MCF 10A (cell line): ENCODE data around the gene THEM4. TPM values are rescaled to one million over a fixed set of nuclear protein-coding genes. Genes with fewer than 3 reads are reported as not detected.

Source experiments
- BruUV-seq: library from RNA; stranded (reverse); fragments of 400-500 nt; replicated peaks from 2 replicates; lab custom pipeline; 2021; lab: Mats Ljungman, UMichigan
- CTCF ChIA-PET: fragments of 300-600 bp; sonication (Branson Sonifier 250); formaldehyde crosslinking; extraction: SDS; loops from one replicate; lab custom pipeline; 2021; ENCODE audit warnings: antibody characterized with exemption, inconsistent platforms; lab: Yijun Ruan, JAX
- POLR2A ChIA-PET: fragments of 300-600, 350-650 bp; sonication (Branson Sonifier 250); formaldehyde crosslinking; extraction: SDS; loops from one replicate; lab custom pipeline; 2020; ENCODE audit warnings: antibody characterized with exemption, inconsistent platforms; lab: Yijun Ruan, JAX
- DNase-seq: peaks from one replicate; pipeline ENCODE4 v3.0.0-alpha.2; 2018; ENCODE audit not compliant: unreplicated experiment
- H3K27ac Mint-ChIP-seq: one replicate; pipeline ENCODE4 v1.8.0; 2022; ENCODE audit warnings: mild to moderate bottlenecking, low read depth, mixed read lengths; ENCODE audit not compliant: unreplicated experiment
- H3K27me3 Mint-ChIP-seq: one replicate; pipeline ENCODE4 v1.8.0; 2022; ENCODE audit warnings: mixed read lengths; ENCODE audit not compliant: insufficient read depth, unreplicated experiment
- H3K36me3 Mint-ChIP-seq: one replicate; pipeline ENCODE4 v1.8.0; 2022; ENCODE audit warnings: mild to moderate bottlenecking, moderate library complexity, mixed read lengths; ENCODE audit not compliant: insufficient read depth, unreplicated experiment
- H3K4me1 Mint-ChIP-seq: one replicate; pipeline ENCODE4 v1.8.0; 2022; ENCODE audit warnings: mixed read lengths; ENCODE audit not compliant: insufficient read depth, unreplicated experiment
- H3K4me3 Mint-ChIP-seq: one replicate; pipeline ENCODE4 v1.8.0; 2022; ENCODE audit warnings: mild to moderate bottlenecking, moderate library complexity, mixed read lengths; ENCODE audit not compliant: unreplicated experiment
- H3K9me3 Mint-ChIP-seq: one replicate; pipeline ENCODE4 v1.8.0; 2022; ENCODE audit warnings: mixed read lengths; ENCODE audit not compliant: unreplicated experiment
- CTCF ChIP-seq: fragments of 200-600 bp; IDR thresholded peaks from one replicate; pipeline ENCODE4 v1.8.0; 2022; ENCODE audit warnings: antibody characterized with exemption, mild to moderate bottlenecking; ENCODE audit not compliant: unreplicated experiment
- intact Hi-C: fragments of 100-400 bp; cut with micrococcal nuclease; formaldehyde crosslinking; loops from 2 replicates; pipeline ENCODE4 v1.14.1; 2022
- total RNA-seq: library from RNA; stranded (reverse); gene quantifications from 2 replicates; pipeline ENCODE4 v1.2.3, GENCODE V29; 2022

Gene THEM4
- total RNA-seq, 1 experiment from 2014 or later, result 29.1 TPM

- peaks cover 22% of the 10 kb centered on the region for H3K4me1 Mint-ChIP-seq
- H3K27me3 Mint-ChIP-seq, result peaks cover 16% of the 10 kb centered on the region
- no peak overlapping the region for H3K4me3 Mint-ChIP-seq
- CTCF ChIA-PET, result interaction anchor here (0.6 to 0.7 kb wide), 2 partner anchors 12 to 694 kb away, joined by 3 read pairs; no protein-coding TSS in a partner anchor
- TF ChIP-seq CTCF, result no peak
- no peaks in the 10 kb centered on the region for H3K36me3 Mint-ChIP-seq
- POLR2A ChIA-PET, result interaction anchor here (1.3 to 1.4 kb wide), 2 partner anchors 11 to 23 kb away, joined by 3 to 4 read pairs; no protein-coding TSS in a partner anchor
- H3K9me3 Mint-ChIP-seq, result no peaks in the 10 kb centered on the region
- no peak for DNase-seq
- intact Hi-C loops, result no loop called here
- no TSS peak for BruUV-seq
- H3K27ac Mint-ChIP-seq, result no peak overlapping the region
Observed at GRCh38 chr1:151854658-151855057, 54.7 kb downstream of the THEM4 start.

DNA sequence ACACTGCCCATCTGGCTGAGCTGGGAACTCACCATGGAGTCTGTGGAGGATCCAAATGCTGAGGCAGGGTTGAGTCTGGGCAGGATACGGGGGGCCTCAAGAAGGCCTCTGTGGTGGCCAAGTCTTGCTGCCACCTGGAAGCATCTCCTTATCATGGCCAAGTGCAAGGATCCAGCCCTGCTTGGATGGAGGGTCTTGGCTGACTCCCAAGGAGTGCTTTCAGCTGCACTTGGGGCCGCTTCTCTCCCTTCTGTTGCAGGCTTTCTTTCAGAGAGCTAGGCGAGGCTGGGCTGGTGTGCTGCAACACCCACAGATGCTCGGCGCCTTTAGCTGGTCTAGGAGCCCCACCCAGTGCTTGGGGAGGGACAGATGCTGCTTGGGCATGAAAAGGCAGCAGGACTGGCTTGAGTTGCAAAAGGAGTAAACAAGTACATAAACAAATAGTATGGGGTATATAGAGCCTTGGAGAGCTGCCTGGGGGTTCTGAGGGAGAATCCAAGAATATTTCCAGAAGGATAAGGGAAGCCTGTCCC lies 55.8 kb downstream of the THEM4 start, which contains the start of gene THEM5:
TSS of gene THEM5 (minus strand) at position 302 of the 533 bp plus-strand sequence. CDS start at position 155, 147 bp downstream.
- no peak for DNase-seq
- intact Hi-C loops, result no loop called here
- H3K27me3 Mint-ChIP-seq, result peaks cover 16% of the 10 kb centered on the region
- CTCF ChIA-PET, result interaction anchor here (0.7 to 1.5 kb wide), 8 partner anchors 9 to 512 kb away, joined by 3 to 9 read pairs (median 3); no protein-coding TSS in a partner anchor
- no peak within 1 kb of the TSS for H3K4me3 Mint-ChIP-seq
- no peak within 1 kb of the TSS for H3K27ac Mint-ChIP-seq
- no peaks in the 10 kb centered on the region for H3K9me3 Mint-ChIP-seq
- H3K36me3 Mint-ChIP-seq, result no peaks in the 10 kb centered on the region
- no peak for TF ChIP-seq CTCF
- H3K4me1 Mint-ChIP-seq, result peaks cover 18% of the 10 kb centered on the region
- BruUV-seq, result no TSS peak
- POLR2A ChIA-PET, result interaction anchor here (0.7 to 1.4 kb wide), 8 partner anchors 13 to 56 kb away, joined by 3 to 9 read pairs (median 4); partner anchors contain the start of genes C2CD4D and THEM4

DNA sequence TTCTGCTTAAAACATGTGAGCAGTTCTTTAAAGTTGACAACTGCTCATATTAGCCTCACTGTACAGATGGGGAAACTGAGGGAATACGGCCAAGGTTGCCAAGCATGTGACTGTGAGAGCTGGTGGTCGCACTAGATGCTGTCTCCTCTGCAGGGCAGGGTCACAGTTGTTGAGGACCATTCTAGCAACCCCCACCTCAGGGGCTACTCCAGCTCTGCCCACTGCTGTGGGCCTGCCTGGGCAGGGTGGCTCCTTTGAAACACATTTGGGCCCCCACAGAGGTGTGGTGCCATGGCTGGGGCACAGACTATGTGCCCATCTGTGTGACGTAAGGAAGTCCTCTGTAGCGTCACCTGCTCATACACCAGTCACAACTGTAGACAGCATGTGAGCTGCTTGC lies 56.6 kb downstream of the THEM4 start:
- no peak overlapping the region for H3K27ac Mint-ChIP-seq
- no peaks in the 10 kb centered on the region for H3K9me3 Mint-ChIP-seq
- no peaks in the 10 kb centered on the region for H3K36me3 Mint-ChIP-seq
- CTCF ChIA-PET, result interaction anchor here (0.5 to 1.5 kb wide), 4 partner anchors 17 to 739 kb away, joined by 3 to 9 read pairs (median 3); no protein-coding TSS in a partner anchor
- peaks cover 11% of the 10 kb centered on the region for H3K4me1 Mint-ChIP-seq
- H3K4me3 Mint-ChIP-seq, result no peak overlapping the region
- POLR2A ChIA-PET, result interaction anchor here (0.9 to 1.4 kb wide), 6 partner anchors 12 to 256 kb away, joined by 3 to 9 read pairs (median 4); partner anchors contain the start of gene THEM4
- no peak for DNase-seq
- TF ChIP-seq CTCF, result no peak
- intact Hi-C loops, result no loop called here
- H3K27me3 Mint-ChIP-seq, result peaks cover 16% of the 10 kb centered on the region
- no TSS peak for BruUV-seq

- peaks cover 5% of the 10 kb centered on the region for H3K4me1 Mint-ChIP-seq
- intact Hi-C loops, result no loop called here
- H3K4me3 Mint-ChIP-seq, result no peak overlapping the region
- H3K36me3 Mint-ChIP-seq, result no peaks in the 10 kb centered on the region
- no peak overlapping the region for H3K27ac Mint-ChIP-seq
- peaks cover 16% of the 10 kb centered on the region for H3K27me3 Mint-ChIP-seq
- DNase-seq, result no peak
- TF ChIP-seq CTCF, result no peak
- no peaks in the 10 kb centered on the region for H3K9me3 Mint-ChIP-seq
- CTCF ChIA-PET, result interaction anchor here (0.6 to 1.6 kb wide), 2 partner anchors 11 to 31 kb away, joined by 3 to 5 read pairs; no protein-coding TSS in a partner anchor
- POLR2A ChIA-PET, result interaction anchor here (0.8 to 1.4 kb wide), 3 partner anchors 11 to 255 kb away, joined by 3 read pairs; no protein-coding TSS in a partner anchor
- no TSS peak for BruUV-seq
Observed at GRCh38 chr1:151851886-151852285, 57.4 kb downstream of the THEM4 start.
